Sigmoid colon (tissue), 4 donors: ENCODE measurements around the gene GRB14.

Experiments used
- CTCF ChIP-seq, 4 experiments: fragments of 450-650 bp in 3 of 4; fragments of 200-600 bp in 1 of 4; IDR thresholded peaks; one replicate each; pipeline ENCODE4 v1.5.1; 2016 to 2019; ENCODE audit warnings: antibody characterized with exemption in 4 of 4, mild to moderate bottlenecking in 3 of 4, moderate library complexity in 2 of 4
- EP300 ChIP-seq, 4 donors: sonication (generic); formaldehyde crosslinking; IDR thresholded peaks; one replicate each; pipeline ENCODE4 v1.6.1; 2017; ENCODE audit warnings: antibody characterized with exemption in 4 of 4
- POLR2A ChIP-seq, 2 donors: fragments of 450-650 bp; IDR thresholded peaks; one replicate each; pipeline ENCODE4 v1.6.1; 2016; ENCODE audit warnings: antibody characterized with exemption in 2 of 2, mild to moderate bottlenecking in 2 of 2, moderate library complexity in 2 of 2

GRCh38 chr2:164515030-164515429, 106.3 kb downstream of the GRB14 start:
- no peak for TF ChIP-seq POLR2A (IDR thresholded peaks at IDR 0.05)
- TF ChIP-seq CTCF (IDR thresholded peaks at IDR 0.05), result no peak
- TF ChIP-seq EP300 (IDR thresholded peaks at IDR 0.05), result no peak
